Measurements from ENCODE around the gene TMEM11.

TMEM11 gene

GRCh38 chr17:21214015-21214776, at the start of gene TMEM11:
TMEM11 (minus strand) TSS chr17:21214161; CDS start chr17:21214152, 9 bp downstream.
- no peak for TF ChIP-seq ZNF274 (IDR thresholded peaks at IDR 0.05; ENCODE audit: low read depth, low read length)
- peak within 1 kb of the TSS; percentile 96 for H3K4me3 ChIP-seq (ENCODE audit: low read length)

GRCh38 chr17:21263376-21263775, 49.4 kb upstream of the TMEM11 start:
- no peak for TF ChIP-seq ZNF274 (IDR thresholded peaks at IDR 0.05; ENCODE audit: low read depth, low read length)
- H3K4me3 ChIP-seq (ENCODE audit: low read length), result no peak overlapping the region

- no peak overlapping the region for H3K4me3 ChIP-seq (ENCODE audit: low read length)
- no peak for TF ChIP-seq ZNF274 (IDR thresholded peaks at IDR 0.05; ENCODE audit: low read depth, low read length)
These were observed 48.5 kb upstream of the TMEM11 start for GRCh38 chr17:21262259-21262993.

- no peak for TF ChIP-seq ZNF274 (IDR thresholded peaks at IDR 0.05; ENCODE audit: low read depth, low read length)
- no peak overlapping the region for H3K4me3 ChIP-seq (ENCODE audit: low read length)
These were observed 44.6 kb upstream of the TMEM11 start for GRCh38 chr17:21258593-21258992.

GRCh38 chr17:21253646-21254441, 39.9 kb upstream of the TMEM11 start:
- no peak for TF ChIP-seq ZNF274 (IDR thresholded peaks at IDR 0.05; ENCODE audit: low read depth, low read length)
- peak overlapping the region; percentile 48 for H3K4me3 ChIP-seq (ENCODE audit: low read length)

GRCh38 chr17:21252796-21253645, 39.1 kb upstream of the TMEM11 start, which contains the start of gene NATD1:
NATD1 (minus strand) TSS chr17:21253410; CDS start chr17:21253264, 146 bp downstream.
- peak within 1 kb of the TSS; percentile 56 for H3K4me3 ChIP-seq (ENCODE audit: low read length)
- TF ChIP-seq ZNF274 (IDR thresholded peaks at IDR 0.05; ENCODE audit: low read depth, low read length), result no peak

GRCh38 chr17:21252289-21252795, 38.4 kb upstream of the TMEM11 start:
- peak overlapping the region; percentile 56 for H3K4me3 ChIP-seq (ENCODE audit: low read length)
- no peak for TF ChIP-seq ZNF274 (IDR thresholded peaks at IDR 0.05; ENCODE audit: low read depth, low read length)

- TF ChIP-seq ZNF274 (IDR thresholded peaks at IDR 0.05; ENCODE audit: low read depth, low read length), result no peak
These were observed 37.5 kb upstream of the TMEM11 start for GRCh38 chr17:21251337-21252010.

GRCh38 chr17:21250854-21251253, 36.9 kb upstream of the TMEM11 start:
- TF ChIP-seq ZNF274 (IDR thresholded peaks at IDR 0.05; ENCODE audit: low read depth, low read length), result no peak
- no peak overlapping the region for H3K4me3 ChIP-seq (ENCODE audit: low read length)

More at GRCh38 chr17:21251337-21252010, 37.5 kb upstream of the TMEM11 start:
- H3K4me3 ChIP-seq (ENCODE audit: low read length), result no peak overlapping the region

GRCh38 chr17:21249920-21250703, 36.2 kb upstream of the TMEM11 start:
- no peak for TF ChIP-seq ZNF274 (IDR thresholded peaks at IDR 0.05; ENCODE audit: low read depth, low read length)
- H3K4me3 ChIP-seq (ENCODE audit: low read length), result no peak overlapping the region

GRCh38 chr17:21249086-21249795, 35.3 kb upstream of the TMEM11 start:
- TF ChIP-seq ZNF274 (IDR thresholded peaks at IDR 0.05; ENCODE audit: low read depth, low read length), result no peak
- no peak overlapping the region for H3K4me3 ChIP-seq (ENCODE audit: low read length)
